GM21737 (cell line): ENCODE measurements around the gene DTNB.

Experiments used
- ATAC-seq: cut with Tn5 transposase; IDR thresholded peaks from one replicate; pipeline ENCODE4 v1.9.1; 2021; ENCODE audit warnings: mild to moderate bottlenecking, moderate library complexity; ENCODE audit not compliant: unreplicated experiment

DTNB gene

DNA sequence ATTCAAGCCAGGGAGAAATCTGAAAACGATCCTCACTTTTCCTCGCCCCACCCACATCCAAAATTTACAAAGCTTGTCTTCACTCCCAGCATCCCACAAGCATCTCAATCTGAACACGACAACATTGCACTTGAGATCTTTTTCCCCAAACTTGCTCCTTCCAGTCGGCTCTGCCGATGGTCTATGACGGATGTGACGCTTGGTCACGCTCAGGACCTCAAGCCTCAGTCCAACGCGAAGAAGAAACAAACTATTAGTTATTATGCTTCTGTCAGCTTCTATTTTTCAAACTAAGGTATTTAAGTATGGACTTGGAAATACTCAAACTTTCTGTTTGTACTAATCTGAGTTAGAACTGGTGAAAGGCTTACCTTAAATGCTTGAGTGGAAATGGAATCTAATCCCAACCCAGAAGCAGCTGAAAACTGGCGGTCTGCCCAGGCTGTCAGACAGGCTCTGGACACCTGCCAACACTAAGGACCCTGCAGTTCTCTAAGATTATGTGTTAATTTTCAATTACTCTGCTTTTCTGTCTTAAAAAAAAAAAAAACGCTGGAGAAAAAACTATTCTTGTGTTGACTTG, 199.5 kb downstream of the DTNB start:
- no peak for ATAC-seq

- ATAC-seq, result no peak
Observed at GRCh38 chr2:25473131-25473530, 200.2 kb downstream of the DTNB start.

GRCh38 chr2:25470806-25471205, 202.6 kb downstream of the DTNB start:
- no peak for ATAC-seq

GRCh38 chr2:25467743-25468142, 205.6 kb downstream of the DTNB start:
- no peak for ATAC-seq

GRCh38 chr2:25462021-25462420, 211.4 kb downstream of the DTNB start:
- no peak for ATAC-seq

- ATAC-seq, result no peak
Observed at GRCh38 chr2:25460261-25460905, 213.0 kb downstream of the DTNB start.

GRCh38 chr2:25454824-25455611, 218.4 kb downstream of the DTNB start:
- no peak for ATAC-seq

DNA sequence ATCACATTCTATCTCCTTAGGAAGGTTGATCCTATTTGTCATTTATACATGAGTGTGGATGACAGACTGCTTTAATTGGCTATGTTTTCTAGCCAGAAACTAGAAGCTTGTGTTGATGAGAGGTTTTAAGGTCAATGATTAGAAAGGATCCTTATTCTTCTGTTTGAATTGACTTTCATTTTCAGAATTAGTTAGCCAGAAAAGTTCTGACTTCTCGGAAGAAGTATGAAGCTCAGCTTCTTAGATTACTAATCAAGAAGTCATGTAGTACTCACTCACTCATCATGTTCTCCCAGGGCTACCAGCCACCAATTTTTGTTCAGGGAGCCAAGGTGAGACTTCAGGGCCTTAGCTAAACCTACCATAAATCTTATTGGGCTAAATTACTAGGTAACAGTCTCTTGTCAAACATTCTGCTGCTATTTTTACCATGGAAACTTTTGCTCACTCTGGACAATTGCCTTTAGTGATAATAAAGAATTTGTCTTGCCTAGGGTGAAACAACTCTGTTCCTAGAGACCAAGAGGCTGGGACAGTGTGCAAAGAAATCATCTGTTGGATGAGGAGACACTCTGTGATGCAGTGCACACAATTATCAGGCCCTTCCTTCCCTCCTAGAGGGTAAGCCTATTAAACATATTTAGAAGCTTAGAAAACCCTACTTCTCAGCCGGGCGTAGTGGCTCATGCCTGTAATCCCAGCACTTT, 220.0 kb downstream of the DTNB start:
- ATAC-seq, result peak; percentile 66

DNA sequence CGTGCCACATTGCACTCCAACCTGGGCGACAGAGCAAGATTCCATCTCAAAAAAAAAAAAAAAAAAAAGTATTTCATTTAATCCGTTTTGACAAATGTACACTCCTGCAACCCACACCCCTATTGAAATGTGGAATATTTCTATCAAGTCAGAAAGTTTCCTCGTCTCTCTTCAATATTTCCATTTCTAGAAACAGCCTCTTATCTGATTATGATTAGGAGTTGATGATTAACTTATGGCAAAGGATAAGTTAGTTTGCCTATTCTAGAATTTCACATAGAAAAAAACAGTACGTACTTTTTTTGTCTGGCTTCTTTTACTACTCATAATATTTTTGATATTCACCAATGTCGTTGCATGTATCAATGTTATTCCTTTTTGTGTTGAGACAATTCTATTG, 224.6 kb downstream of the DTNB start:
- ATAC-seq, result no peak

GRCh38 chr2:25447018-25447417, 226.4 kb downstream of the DTNB start:
- no peak for ATAC-seq

DNA sequence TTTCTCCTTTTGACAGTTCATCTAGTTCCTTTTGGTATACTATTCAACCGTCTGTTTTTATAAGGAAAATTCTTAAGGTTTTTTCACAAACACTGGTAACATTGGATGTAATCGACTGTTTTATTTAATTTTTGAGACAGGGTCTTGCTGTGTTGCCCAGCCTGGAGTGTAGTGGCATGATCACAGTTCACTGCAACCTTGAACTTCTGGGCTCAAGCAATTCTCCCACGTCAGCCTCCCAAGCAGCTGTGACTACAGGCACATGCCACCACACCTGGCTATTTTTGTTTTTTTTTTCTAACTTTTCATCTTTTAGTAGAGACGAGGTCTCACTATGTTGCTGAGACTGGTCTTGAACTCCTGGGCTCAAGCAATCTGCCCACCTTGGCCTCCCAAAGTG, 227.3 kb downstream of the DTNB start:
- ATAC-seq, result no peak

GRCh38 chr2:25445464-25445863, 227.9 kb downstream of the DTNB start:
- no peak for ATAC-seq

GRCh38 chr2:25444608-25445270, 228.6 kb downstream of the DTNB start:
- no peak for ATAC-seq

DNA sequence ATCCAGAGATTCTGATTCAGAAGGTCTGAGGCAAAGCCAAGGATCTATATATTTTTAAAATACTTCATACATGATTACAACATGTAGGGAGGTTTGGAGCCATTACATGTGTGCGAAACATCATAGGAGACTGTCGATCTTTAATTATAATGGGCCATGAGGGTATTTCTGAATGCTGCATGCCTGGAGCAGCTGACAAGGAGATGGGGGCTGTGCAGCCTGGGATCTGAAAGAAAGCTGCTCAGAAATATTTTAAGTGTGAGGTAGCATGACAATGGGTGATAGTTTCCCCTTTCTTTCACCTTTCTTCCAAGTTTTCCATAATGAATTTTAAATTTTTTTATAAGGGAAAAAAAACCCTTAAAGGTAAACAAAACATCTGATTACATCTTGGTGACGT, 229.6 kb downstream of the DTNB start:
- no peak for ATAC-seq

- no peak for ATAC-seq
Observed at GRCh38 chr2:25441353-25441752, 232.0 kb downstream of the DTNB start.

- no peak for ATAC-seq
Observed at GRCh38 chr2:25438793-25439192, 234.6 kb downstream of the DTNB start.

- ATAC-seq, result no peak
Observed at GRCh38 chr2:25437881-25438662, 235.3 kb downstream of the DTNB start.

- no peak for ATAC-seq
Observed at GRCh38 chr2:25435421-25435820, 238.0 kb downstream of the DTNB start.

DNA sequence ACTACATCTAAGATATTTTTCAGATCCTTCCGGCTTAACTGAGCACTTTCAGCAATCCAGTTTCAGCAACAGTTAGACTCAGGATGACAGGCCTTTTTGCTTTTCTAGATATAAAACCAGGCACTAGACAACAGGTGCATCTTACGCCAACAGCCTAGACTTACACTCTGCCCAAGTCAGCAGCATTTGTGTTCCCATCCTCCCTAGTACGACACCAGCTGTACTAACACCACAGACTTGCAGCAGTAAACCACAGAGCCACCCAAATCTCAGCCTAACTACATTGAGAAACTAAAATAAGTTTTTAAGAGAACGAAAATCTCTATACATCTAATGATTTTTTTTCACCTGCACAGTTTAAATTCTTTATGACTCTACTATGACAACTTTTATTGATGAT, 241.8 kb downstream of the DTNB start:
- no peak for ATAC-seq

DNA sequence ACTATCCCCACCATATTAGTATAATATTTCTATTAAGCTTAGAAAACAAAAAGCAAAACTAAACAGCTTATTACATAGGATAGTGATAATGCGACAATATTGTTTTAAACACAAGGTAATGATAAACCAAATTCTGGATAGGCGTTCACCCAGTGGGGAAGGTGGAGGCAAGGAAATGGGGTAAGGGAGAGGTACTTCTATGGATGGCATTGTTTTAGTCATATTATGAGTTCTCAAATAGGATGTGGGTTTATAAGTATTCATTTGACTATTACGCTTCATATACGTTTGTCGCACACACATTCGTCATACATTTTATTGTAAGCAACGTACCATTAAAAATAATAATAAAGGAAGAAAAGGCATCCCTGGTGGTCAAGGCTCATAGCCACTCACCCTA, 242.8 kb downstream of the DTNB start:
- ATAC-seq, result no peak
